A204.1 (cell line): ENCODE measurements around the gene VAC14.

Experiments
- FAIRE-seq: peaks from 2 replicates; lab custom pipeline; 2012; peaks lifted over from hg19 to GRCh38; lab: Jason Lieb, UNC

Gene VAC14

DNA sequence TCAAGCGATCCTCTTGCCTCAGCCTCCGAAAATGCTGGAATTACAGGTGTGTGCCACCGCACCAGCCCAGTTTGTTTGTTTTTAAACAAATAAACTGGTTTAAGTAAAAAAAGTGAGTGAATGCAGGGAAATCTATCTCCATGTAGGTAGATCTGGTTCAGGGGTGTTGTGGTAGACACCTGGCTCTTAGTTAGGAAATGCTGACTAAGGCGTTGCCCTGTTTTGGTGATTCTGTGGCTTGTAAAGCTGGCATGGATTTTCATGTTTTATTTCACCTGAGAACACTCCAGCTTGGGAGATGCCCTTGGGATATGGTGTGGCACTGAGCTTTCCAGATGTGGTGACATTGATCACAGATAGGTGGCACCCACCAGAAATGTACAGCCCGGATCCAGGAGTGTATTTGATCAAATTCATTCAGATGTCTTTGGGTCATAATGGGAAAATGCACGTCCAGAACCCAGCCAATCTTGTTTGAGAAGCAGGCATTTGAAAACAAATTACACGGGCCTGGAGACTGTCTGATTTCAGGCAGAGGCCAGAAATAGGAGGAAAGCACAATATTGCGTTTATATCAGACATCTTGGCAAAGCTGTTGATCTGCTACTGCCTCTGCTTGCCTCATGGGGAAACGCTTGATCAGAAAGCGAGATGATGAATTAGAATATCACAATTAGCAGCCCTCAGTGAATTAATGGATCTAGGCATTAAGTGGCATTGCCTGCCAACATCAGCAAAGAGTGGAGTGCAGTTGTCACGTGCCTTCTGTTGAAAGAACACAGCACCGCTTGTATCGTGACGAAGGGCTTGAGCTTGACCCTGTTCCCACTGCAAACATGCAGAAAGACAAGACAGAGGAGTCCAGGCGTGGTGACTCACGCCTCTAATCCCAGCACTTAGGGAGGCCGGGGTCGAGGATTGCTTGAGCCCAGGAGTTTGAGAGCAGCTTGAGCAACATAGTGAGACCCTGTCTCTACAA is 161.9 kb downstream of the VAC14 start:
- no peak for FAIRE-seq
